ENCODE results near the gene ZNF213.
A peak's percentile ranks its signal among the peaks of the same experiment; 100 is the strongest.

DNA sequence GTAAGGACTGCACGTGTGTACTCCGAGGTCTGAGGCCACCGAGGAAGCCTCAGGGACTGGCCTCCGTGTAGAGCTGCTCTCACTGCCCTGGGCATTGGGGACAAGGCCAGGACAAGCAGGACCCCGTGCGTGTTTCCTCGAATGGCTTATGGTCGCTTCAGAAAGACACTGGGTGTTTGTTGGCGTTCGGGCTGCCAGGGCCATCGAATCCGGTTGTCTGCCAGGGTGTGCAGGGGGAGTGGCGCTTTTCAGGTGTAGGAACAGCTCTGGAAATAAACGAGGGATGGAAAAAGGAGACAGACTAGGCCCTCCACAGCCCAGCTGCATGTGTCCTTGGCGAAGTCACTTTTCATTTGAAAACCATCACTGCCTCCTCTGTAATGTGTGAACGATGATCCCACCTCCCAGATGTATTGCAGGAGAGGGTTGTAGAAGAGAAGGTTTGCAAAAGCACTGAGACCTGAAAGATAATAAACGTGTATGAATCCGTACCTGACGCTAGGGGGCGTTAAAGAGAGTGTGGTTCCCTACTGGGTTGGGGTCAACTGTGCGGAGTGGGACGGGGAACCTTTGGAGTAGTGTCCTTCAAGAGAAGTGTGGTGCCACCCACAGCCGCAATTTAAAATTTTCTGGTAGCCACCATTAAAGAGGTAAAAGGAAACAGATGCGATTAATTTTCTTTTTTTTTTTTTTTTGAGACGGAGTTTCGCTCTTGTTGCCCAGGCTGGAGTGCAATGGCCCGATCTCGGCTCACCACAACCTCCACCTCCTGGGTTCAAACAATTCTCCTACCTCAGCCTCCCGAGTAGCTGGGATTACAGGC, 33.6 kb upstream of the ZNF213 start:
- TF ChIP-seq, protein P1, sequence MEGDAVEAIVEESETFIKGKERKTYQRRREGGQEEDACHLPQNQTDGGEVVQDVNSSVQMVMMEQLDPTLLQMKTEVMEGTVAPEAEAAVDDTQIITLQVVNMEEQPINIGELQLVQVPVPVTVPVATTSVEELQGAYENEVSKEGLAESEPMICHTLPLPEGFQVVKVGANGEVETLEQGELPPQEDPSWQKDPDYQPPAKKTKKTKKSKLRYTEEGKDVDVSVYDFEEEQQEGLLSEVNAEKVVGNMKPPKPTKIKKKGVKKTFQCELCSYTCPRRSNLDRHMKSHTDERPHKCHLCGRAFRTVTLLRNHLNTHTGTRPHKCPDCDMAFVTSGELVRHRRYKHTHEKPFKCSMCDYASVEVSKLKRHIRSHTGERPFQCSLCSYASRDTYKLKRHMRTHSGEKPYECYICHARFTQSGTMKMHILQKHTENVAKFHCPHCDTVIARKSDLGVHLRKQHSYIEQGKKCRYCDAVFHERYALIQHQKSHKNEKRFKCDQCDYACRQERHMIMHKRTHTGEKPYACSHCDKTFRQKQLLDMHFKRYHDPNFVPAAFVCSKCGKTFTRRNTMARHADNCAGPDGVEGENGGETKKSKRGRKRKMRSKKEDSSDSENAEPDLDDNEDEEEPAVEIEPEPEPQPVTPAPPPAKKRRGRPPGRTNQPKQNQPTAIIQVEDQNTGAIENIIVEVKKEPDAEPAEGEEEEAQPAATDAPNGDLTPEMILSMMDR (conservative IDR thresholded peaks at IDR 0.05; ENCODE audit: low read depth in 2 of 2): peak; percentile 88 to 95
- peak; percentile 48; the same call in 1 of the 2 replicates for TF ChIP-seq POLR2AphosphoS5 (IDR thresholded peaks at IDR 0.05; ENCODE audit: low read depth)
- no peak for TF ChIP-seq EZH2 (IDR thresholded peaks at IDR 0.05; ENCODE audit: low read depth, unreplicated experiment)
- TF ChIP-seq, protein P2, sequence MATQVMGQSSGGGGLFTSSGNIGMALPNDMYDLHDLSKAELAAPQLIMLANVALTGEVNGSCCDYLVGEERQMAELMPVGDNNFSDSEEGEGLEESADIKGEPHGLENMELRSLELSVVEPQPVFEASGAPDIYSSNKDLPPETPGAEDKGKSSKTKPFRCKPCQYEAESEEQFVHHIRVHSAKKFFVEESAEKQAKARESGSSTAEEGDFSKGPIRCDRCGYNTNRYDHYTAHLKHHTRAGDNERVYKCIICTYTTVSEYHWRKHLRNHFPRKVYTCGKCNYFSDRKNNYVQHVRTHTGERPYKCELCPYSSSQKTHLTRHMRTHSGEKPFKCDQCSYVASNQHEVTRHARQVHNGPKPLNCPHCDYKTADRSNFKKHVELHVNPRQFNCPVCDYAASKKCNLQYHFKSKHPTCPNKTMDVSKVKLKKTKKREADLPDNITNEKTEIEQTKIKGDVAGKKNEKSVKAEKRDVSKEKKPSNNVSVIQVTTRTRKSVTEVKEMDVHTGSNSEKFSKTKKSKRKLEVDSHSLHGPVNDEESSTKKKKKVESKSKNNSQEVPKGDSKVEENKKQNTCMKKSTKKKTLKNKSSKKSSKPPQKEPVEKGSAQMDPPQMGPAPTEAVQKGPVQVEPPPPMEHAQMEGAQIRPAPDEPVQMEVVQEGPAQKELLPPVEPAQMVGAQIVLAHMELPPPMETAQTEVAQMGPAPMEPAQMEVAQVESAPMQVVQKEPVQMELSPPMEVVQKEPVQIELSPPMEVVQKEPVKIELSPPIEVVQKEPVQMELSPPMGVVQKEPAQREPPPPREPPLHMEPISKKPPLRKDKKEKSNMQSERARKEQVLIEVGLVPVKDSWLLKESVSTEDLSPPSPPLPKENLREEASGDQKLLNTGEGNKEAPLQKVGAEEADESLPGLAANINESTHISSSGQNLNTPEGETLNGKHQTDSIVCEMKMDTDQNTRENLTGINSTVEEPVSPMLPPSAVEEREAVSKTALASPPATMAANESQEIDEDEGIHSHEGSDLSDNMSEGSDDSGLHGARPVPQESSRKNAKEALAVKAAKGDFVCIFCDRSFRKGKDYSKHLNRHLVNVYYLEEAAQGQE (IDR thresholded peaks at IDR 0.05; ENCODE audit: unreplicated experiment): no peak
- no peak for TF ChIP-seq EZH2phosphoT487 (IDR thresholded peaks at IDR 0.05; ENCODE audit: unreplicated experiment)
- TF ChIP-seq, protein P3, sequence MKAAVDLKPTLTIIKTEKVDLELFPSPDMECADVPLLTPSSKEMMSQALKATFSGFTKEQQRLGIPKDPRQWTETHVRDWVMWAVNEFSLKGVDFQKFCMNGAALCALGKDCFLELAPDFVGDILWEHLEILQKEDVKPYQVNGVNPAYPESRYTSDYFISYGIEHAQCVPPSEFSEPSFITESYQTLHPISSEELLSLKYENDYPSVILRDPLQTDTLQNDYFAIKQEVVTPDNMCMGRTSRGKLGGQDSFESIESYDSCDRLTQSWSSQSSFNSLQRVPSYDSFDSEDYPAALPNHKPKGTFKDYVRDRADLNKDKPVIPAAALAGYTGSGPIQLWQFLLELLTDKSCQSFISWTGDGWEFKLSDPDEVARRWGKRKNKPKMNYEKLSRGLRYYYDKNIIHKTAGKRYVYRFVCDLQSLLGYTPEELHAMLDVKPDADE (IDR thresholded peaks at IDR 0.05): no peak
- TF ChIP-seq STAT1 (IDR thresholded peaks at IDR 0.05; ENCODE audit: unreplicated experiment): no peak
- peak; percentile 51; the same call in 1 of the 2 replicates for TF ChIP-seq CREB1 (CRISPR knock-in tag; IDR thresholded peaks at IDR 0.05; ENCODE audit: low read depth)
- TF ChIP-seq JUNB (IDR thresholded peaks at IDR 0.05; ENCODE audit: unreplicated experiment): no peak
